Thymus (tissue), 11 donors: ENCODE results near the gene TTLL7. TPM values are rescaled to one million over a fixed set of nuclear protein-coding genes. Genes with fewer than 3 reads are reported as not detected.
A peak's percentile ranks its signal among the peaks of the same experiment; 100 is the strongest.

ENCODE experiments used
- DNase-seq, 9 donors: peaks; one replicate each; pipeline ENCODE4 v3.0.0-alpha.2; 2013; ENCODE audit warnings: low spot score in 9 of 9, low read depth in 6 of 9, missing footprints in 1 of 9
- H3K27ac ChIP-seq, 2 donors: one replicate each; pipeline ENCODE4 v1.5.1; 2013; ENCODE audit warnings: control low read depth in 1 of 2, low read depth in 1 of 2, low read length in 1 of 2, mild to moderate bottlenecking in 1 of 2, moderate library complexity in 1 of 2
- H3K27me3 ChIP-seq, 2 donors: one replicate each; pipeline ENCODE4 v1.5.1; 2013; ENCODE audit warnings: low read length in 1 of 2; ENCODE audit not compliant: control insufficient read depth in 2 of 2, insufficient read depth in 1 of 2
- H3K36me3 ChIP-seq, 2 donors: one replicate each; pipeline ENCODE4 v1.5.1; 2013; ENCODE audit warnings: low read length in 1 of 2, mild to moderate bottlenecking in 1 of 2, moderate library complexity in 1 of 2; ENCODE audit not compliant: control insufficient read depth in 2 of 2, insufficient read depth in 2 of 2
- H3K4me1 ChIP-seq, 2 donors: one replicate each; pipeline ENCODE4 v1.5.1; 2013; ENCODE audit warnings: low read length in 2 of 2; ENCODE audit not compliant: control insufficient read depth in 2 of 2, insufficient read depth in 2 of 2
- H3K4me3 ChIP-seq, 2 donors: one replicate each; pipeline ENCODE4 v1.5.1; 2013; ENCODE audit warnings: low read length in 2 of 2, control low read depth in 1 of 2, mild to moderate bottlenecking in 1 of 2
- H3K9me3 ChIP-seq, 2 donors: one replicate each; pipeline ENCODE4 v1.5.1; 2013; ENCODE audit warnings: low read length in 1 of 2, mild to moderate bottlenecking in 1 of 2; ENCODE audit not compliant: control insufficient read depth in 2 of 2, insufficient read depth in 1 of 2
- WGBS: extraction: QIAGEN DNeasy Blood & Tissue Kit; methylation state at CpG from one replicate; pipeline ENCODE4 v1.1.7; 2013; 5-methylcytosine and 5-hydroxymethylcytosine counted together
- polyA plus RNA-seq: library from polyadenylated mRNA; stranded (reverse); fragments of 200-250 nt; gene quantifications from one replicate; pipeline ENCODE4 v1.2.3, GENCODE V29; 2013
- total RNA-seq: library from RNA; stranded (reverse); fragments of 120-200 nt; gene quantifications from one replicate; pipeline ENCODE4 v1.2.4, GENCODE V29; 2013
- donor health status: healthy.

The TTLL7 gene
- total and polyA plus RNA-seq, 2 donors, result 0.94 to 1.9 TPM

DNA sequence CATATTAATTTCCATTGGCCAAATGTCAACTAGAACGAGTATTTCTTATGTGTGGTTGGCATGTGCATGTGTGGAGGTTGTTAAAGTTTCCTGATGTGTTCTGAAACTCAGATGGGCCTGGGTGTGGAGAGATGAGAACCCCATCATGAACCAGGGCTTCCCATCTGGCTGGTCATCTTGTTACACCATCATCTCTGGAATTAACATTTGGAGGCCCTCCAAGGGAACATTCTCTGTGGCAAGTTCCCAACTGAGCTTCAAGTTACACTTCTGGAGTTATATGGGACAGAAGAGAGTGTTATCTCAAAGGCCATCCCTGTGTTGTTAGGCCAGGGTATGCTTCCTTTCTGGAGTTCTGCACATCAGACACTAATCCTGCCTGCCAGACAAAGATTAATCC is 183.6 kb downstream of the TTLL7 start:
- Histone ChIP-seq H3K27ac (peak overlapping the region in 1 of 2 donors; percentile 38), H3K27me3 (no peaks in the 10 kb centered on the region), H3K36me3 (no peaks in the 10 kb centered on the region), H3K4me1 (no peaks in the 10 kb centered on the region), H3K9me3 (peaks cover 0 to 4% of the 10 kb centered on the region in 2 donors), H3K4me3 (no peak overlapping the region)
- 94% methylated on average over 1 of the region's 1 CpG for WGBS
- no peak for DNase-seq

Other genes starting within 250 kb of the TTLL7 start
- gene PRKACB, start 145.1 kb upstream of the TTLL7 start, total RNA-seq, result 95.0 TPM
- gene PRKACB, start 145.1 kb upstream of the TTLL7 start, polyA plus RNA-seq, result 52.1 TPM